ENCODE measurements around the gene WDR93.
"Not testable (repeated sequence)": the region's sequence is repeated elsewhere in the genome, so short reads cannot be mapped to it uniquely, and the experiment has no call there.

Gene WDR93

GRCh38 chr15:89775815-89776214 lies 85.2 kb downstream of the WDR93 start:
- DNase-seq = no peak

- DNase-seq = peak; percentile 39 to 54
Measured at GRCh38 chr15:89776274-89777072, 85.9 kb downstream of the WDR93 start, which contains the start of gene MESP2. Gene MESP2 (plus strand): TSS chr15:89776332. CDS start chr15:89776358, 26 bp downstream.

DNA sequence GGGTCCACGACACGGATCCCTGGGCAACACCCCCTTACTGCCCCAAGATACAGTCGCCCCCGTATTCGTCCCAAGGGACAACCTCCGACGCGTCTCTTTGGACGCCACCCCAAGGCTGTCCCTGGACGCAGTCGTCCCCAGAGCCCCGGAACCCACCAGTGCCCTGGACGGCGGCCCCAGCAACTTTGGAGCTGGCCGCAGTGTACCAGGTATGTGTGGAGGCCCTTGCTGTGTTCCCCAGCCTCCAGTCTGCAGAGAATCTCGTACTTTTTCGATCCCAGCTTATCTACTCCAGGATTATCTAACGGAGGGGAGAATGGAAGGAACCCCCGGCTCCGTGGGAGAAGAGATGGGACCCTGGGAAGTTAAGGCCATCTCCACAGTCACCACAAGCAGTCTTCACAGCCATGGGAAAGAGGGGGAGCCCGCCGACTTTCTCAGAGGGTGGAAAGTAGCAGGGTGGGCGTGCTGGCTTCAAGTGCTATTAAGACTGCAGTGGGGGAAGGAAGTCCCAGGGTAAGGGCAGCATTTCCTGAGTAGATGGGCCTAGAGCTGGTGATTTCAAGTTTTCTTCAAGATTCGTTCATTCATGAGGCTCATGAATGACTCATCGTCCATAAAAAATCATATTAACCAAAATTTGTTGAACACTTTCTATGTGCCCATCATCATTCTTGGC lies 86.6 kb downstream of the WDR93 start:
- DNase-seq = no peak

DNA sequence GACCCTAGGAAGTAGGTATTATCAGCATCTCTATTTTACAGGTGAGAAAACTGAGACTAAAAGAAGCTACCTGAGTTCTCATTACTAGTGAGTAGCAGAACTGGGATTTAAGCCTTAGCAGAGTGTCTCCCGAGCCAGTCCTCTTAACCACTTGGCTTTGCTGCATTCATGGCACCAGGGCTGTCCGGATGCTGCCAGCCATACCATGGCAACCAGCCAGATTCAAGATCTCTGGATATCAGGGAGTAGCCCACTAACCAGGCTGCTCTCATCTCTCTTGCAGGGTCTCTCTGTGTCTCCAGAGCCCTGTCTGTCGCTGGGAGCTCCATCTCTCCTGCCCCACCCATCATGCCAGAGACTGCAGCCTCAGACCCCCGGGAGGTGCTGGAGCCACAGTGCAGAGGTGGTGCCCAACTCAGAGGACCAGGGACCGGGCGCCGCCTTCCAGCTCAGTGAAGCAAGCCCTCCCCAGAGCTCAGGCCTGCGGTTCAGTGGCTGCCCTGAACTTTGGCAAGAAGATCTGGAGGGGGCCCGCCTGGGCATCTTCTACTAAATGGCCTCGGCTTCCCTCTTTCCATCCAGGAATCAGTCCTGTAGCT lies 87.3 kb downstream of the WDR93 start:
- no peak for DNase-seq

- no peak for DNase-seq
Measured at GRCh38 chr15:89778861-89779260, 88.2 kb downstream of the WDR93 start.

DNA sequence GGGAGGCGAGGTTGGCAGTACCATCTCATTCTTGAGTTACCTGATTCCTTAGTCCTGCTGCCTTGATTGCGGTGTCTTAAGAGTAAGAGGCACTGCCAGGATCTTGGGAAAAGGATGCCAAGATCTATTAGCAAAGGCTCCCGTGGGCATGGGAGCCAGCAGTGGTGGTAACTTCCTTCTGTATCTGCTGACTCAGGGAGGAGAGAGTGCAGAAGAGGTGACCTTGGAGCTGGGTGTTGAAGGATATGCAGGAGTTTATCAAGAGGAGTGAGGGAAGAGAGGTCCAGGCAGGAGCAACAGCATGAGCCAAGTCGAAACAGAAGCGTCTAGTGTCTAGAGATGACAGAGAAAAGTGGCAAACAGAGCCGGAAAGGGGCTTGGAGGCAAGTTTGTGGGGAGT lies 90.0 kb downstream of the WDR93 start:
- no peak for DNase-seq

DNA sequence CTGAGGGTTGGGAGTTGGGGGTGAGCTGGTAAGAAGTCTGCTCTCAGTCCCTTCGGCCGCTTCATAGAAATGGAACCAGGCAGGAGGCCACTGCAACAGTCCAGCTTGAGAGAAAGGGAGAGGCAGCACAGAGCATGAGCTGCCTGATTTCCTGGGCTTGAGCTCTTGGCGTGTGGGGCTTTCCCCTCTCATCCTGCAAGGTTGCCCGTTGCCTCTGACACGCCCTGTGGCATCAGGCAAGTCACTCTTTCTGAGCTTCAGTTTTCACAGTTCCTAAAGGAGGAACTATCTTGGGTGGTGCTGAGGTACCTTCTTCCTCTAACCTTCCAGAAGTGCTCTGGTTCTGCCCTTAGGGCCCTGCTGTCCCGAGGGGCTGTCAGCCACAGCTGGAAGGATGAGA lies 90.4 kb downstream of the WDR93 start:
- no peak for DNase-seq

DNA sequence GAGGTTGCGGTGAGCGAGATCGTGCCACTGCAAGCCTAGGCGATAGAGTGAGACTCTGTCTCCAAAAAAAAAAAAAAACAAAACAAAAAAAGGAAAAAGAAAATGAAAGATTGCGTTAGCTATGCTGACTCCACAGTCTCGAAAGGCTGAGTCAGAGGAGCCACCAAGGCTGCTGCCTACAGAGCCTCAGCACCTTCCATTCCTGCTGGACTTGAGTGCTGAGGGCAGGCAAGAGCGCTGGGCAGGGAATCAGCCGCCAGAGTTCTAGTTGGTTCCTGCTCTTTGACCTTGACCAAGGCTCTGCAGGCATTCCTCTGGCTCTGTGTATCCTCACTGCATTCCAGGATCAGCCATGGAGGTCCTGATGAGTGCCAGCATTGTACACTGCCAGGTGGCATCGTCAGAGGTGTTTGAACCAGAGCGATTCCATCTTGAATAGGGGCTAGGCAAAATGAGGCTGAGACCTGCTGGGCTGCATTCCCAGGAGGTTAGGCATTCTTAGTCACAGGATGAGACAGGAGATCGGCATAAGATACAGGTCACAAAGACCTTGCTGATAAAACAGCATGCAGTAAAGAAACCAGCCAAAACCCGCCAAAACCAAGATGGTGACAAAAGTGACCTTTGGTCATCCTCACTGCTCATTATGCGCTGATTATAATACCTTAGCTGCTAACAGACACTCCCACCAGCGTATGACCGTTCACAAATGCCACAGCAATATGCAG lies 91.4 kb downstream of the WDR93 start:
- DNase-seq = no peak

DNA sequence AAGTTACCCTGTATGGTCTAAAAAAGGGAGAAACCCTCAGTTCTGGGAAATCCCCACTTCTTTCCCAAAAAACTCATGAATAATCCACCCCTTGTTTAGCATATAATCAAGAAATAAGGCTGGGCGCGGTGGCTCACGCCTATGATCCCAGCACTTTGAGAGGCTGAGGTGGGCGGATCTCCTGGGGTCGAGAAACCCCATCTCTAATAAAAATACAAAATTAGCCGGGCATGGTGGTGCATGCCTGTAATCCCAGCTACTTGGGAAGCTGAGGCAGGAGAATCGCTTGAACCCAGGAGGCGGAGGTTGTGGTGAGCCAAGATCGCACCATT lies 92.0 kb downstream of the WDR93 start:
- DNase-seq = not testable (repeated sequence)

- no peak for DNase-seq
Measured at GRCh38 chr15:89783111-89783860, 92.7 kb downstream of the WDR93 start.

DNA sequence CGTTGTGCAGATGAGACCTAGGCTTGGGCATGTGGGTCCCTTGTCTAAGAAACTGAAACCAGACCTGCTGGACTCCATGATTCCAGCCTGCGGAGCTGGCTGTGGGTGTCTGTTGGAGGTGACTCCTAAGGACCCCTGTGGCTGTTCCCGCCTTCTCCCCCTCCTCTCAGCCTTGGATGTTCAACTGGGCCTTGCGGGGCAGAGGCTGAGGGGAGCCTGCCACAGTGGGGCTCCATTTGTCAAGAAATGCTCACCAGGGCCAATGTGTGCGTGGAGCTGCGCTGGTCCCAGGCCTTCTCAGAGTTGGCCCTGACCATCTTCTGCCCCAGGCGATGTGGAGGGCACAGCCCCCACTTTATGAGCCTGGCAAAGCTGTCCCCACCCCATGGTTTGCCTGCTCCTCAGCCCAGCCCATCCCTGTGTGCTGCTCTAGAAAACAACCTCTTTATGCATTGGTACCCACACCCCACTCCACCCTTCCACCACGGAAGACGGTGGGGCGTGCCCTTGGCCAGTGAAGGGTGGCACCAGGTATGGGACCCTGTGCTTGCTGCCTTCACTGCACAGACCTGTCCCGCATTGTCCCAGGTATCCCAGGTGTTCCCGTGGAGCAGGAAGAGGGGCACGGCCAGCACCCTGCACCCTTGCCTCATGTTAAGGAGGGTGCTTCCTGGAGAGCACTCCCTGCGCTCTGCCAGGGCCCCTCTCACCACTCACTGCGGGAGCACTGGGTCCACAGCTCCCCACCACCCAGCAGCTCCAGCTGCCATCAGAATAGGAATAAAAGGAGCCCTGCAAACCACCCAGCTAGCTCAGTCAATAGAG lies 93.5 kb downstream of the WDR93 start:
- no peak for DNase-seq

DNA sequence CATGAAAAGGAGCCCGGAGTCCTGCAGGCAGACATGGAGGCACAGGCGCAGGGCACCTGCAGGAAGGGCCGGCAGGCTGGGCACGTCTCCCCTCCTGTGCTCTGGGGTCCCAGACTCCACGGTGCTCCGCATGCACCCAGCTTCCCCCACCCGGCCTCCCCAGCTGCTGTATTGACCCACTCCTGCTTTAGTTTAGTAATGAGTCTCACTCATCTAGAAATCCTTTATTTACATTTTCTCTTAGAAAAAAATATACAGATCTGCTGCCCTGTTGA lies 94.0 kb downstream of the WDR93 start:
- no peak for DNase-seq

- no peak for DNase-seq
Measured at GRCh38 chr15:89785064-89785773, 94.6 kb downstream of the WDR93 start.

- DNase-seq = no peak
Measured at GRCh38 chr15:89785774-89786140, 95.1 kb downstream of the WDR93 start.

- no peak for DNase-seq
Measured at GRCh38 chr15:89787944-89788343, 97.3 kb downstream of the WDR93 start.

DNA sequence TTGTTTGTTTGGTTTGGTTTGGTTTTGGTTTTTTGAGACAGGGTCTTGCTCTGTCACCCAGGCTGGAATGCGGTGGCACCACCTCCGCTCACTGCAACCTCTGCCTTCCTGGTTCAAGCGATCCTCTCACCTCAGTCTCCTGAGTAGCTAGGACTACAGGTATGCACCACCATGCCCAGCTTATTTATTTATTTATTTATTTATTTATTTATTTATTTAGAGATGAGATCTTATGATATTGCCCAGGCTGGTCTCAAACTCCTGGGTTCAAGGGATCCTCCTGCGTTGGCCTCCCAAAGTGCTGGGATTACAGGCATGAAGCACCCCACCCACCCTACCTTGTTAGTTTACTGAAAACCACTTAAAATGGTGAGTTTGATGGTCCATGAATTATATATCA lies 98.0 kb downstream of the WDR93 start:
- not testable (repeated sequence) for DNase-seq

GRCh38 chr15:89790206-89790605 lies 99.6 kb downstream of the WDR93 start:
- DNase-seq = no peak

DNA sequence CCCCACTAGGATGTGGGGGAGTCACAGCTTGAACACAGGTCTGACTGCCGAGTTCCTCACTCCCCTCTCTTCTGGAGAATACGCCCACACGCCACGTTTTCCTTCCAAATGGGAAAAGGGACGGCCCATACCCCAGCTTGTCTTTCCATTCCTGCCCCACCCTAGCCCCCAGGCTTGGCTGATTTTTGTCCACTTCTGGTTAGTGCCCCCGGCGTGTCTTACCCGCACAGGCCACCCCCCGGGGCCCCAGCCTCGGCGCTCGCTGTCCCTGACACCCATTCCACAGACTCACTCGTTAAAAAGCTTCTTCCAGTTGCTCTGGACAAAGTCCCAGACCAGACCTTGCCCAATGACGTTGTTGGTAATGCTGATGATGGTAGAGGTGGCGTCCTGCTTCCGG lies 100.0 kb downstream of the WDR93 start:
- DNase-seq = no peak

GRCh38 chr15:89792106-89792805 lies 101.6 kb downstream of the WDR93 start:
- no peak for DNase-seq

All from stimulated activated CD4-positive, alpha-beta T cell treated with anti-CD3 and anti-CD28 coated beads, Interleukin-2, amount 100 ng/mL, for 48 hours (primary cell).